Smooth muscle cell (in vitro differentiated cells): ENCODE measurements around the gene TBCE. TPM values are rescaled to one million over a fixed set of nuclear protein-coding genes. Genes with fewer than 3 reads are reported as not detected.

ENCODE experiments used
- DNase-seq: peaks from one replicate; lab custom pipeline; 2025; ENCODE audit not compliant: unreplicated experiment; lab: John Stamatoyannopoulos, UW
- H2AFZ ChIP-seq: fragments of 200-600 bp; sonication (generic); 2 replicates; pipeline ENCODE4 v1.6.0; 2016; ENCODE audit warnings: antibody characterized with exemption, low read depth, mild to moderate bottlenecking
- H3F3A ChIP-seq: fragments of 200-600 bp; sonication (generic); 2 replicates; pipeline ENCODE4 v1.6.0; 2017; ENCODE audit warnings: antibody characterized with exemption, low read depth
- H3K27ac ChIP-seq: fragments of 200-600 bp; sonication (generic); 2 replicates; pipeline ENCODE4 v1.5.1; 2016; ENCODE audit warnings: low read depth, mild to moderate bottlenecking
- H3K27me3 ChIP-seq: fragments of 200-600 bp; sonication (generic); 2 replicates; pipeline ENCODE4 v1.6.1; 2016; ENCODE audit warnings: low read depth, mild to moderate bottlenecking
- H3K36me3 ChIP-seq: fragments of 200-600 bp; sonication (generic); 2 replicates; pipeline ENCODE4 v1.5.1; 2016; ENCODE audit warnings: low read depth
- H3K4me1 ChIP-seq: fragments of 200-600 bp; sonication (generic); 2 replicates; pipeline ENCODE4 v1.5.1; 2016; ENCODE audit warnings: low read depth
- H3K4me2 ChIP-seq: fragments of 200-600 bp; sonication (generic); 2 replicates; pipeline ENCODE4 v1.6.0; 2016; ENCODE audit warnings: mild to moderate bottlenecking
- H3K4me3 ChIP-seq: fragments of 200-600 bp; sonication (generic); 2 replicates; pipeline ENCODE4 v1.5.1; 2016; ENCODE audit warnings: mild to moderate bottlenecking
- H3K79me2 ChIP-seq: fragments of 200-600 bp; sonication (generic); 2 replicates; pipeline ENCODE4 v1.6.0; 2016; ENCODE audit warnings: low read depth, mild to moderate bottlenecking
- H3K9ac ChIP-seq: fragments of 200-600 bp; sonication (generic); 2 replicates; pipeline ENCODE4 v1.6.0; 2016; ENCODE audit warnings: low read depth
- H3K9me3 ChIP-seq: fragments of 200-600 bp; sonication (generic); replicated peaks from 2 replicates; pipeline ENCODE4 v1.5.1; 2016; ENCODE audit warnings: low read depth
- H4K20me1 ChIP-seq: fragments of 200-600 bp; sonication (generic); 2 replicates; pipeline ENCODE4 v1.6.0; 2016; ENCODE audit warnings: low read depth
- WGBS: methylation state at CpG from one replicate; pipeline ENCODE4 v1.1.7; 2016; ENCODE audit warnings: low lambda C conversion rate; 5-methylcytosine and 5-hydroxymethylcytosine counted together
- polyA plus RNA-seq: library from polyadenylated mRNA; unstranded; fragments of >200 nt; fragmentation: Nextera tagmentation; extraction: Ambion mirVana; gene quantifications from 2 replicates; pipeline ENCODE4 v1.2.1, GENCODE V29; 2016
- total RNA-seq: library from RNA; depleted of rRNA; stranded (reverse); fragments of >200 nt; gene quantifications from 2 replicates; pipeline ENCODE4 v1.2.3, GENCODE V29; 2014
- TF ChIP-seq, protein P1 (sequence below): fragments of 200-600 bp; sonication (generic); IDR thresholded peaks from 2 replicates; pipeline ENCODE4 v1.5.1; 2017; ENCODE audit warnings: borderline replicate concordance, mild to moderate bottlenecking, antibody characterized with exemption; ENCODE audit not compliant: insufficient read depth, poor library complexity, severe bottlenecking

TBCE gene
- total and polyA plus RNA-seq, 2 experiments from 2014 or later: 24.0 to 28.4 TPM

GRCh38 chr1:235402457-235403200 lies 35.4 kb downstream of the TBCE start:
- peaks cover 18% of the 10 kb centered on the region for H4K20me1 ChIP-seq
- H3K9me3 ChIP-seq: no peaks in the 10 kb centered on the region
- peaks cover 7% of the 10 kb centered on the region for H3F3A ChIP-seq
- no peak overlapping the region for H3K4me3 ChIP-seq
- H3K4me1 ChIP-seq: no peaks in the 10 kb centered on the region
- no peaks in the 10 kb centered on the region for H3K27me3 ChIP-seq
- H2AFZ ChIP-seq: no peak overlapping the region
- TF ChIP-seq, protein P1, sequence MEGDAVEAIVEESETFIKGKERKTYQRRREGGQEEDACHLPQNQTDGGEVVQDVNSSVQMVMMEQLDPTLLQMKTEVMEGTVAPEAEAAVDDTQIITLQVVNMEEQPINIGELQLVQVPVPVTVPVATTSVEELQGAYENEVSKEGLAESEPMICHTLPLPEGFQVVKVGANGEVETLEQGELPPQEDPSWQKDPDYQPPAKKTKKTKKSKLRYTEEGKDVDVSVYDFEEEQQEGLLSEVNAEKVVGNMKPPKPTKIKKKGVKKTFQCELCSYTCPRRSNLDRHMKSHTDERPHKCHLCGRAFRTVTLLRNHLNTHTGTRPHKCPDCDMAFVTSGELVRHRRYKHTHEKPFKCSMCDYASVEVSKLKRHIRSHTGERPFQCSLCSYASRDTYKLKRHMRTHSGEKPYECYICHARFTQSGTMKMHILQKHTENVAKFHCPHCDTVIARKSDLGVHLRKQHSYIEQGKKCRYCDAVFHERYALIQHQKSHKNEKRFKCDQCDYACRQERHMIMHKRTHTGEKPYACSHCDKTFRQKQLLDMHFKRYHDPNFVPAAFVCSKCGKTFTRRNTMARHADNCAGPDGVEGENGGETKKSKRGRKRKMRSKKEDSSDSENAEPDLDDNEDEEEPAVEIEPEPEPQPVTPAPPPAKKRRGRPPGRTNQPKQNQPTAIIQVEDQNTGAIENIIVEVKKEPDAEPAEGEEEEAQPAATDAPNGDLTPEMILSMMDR: no peak
- DNase-seq: no peak
- no peak overlapping the region for H3K4me2 ChIP-seq
- no peaks in the 10 kb centered on the region for H3K36me3 ChIP-seq
- 70% methylated on average over 7 of the region's 7 CpGs for WGBS
- H3K9ac ChIP-seq: peak overlapping the region; percentile 43
- H3K79me2 ChIP-seq: peaks cover 50% of the 10 kb centered on the region
- peak overlapping the region; percentile 75 for H3K27ac ChIP-seq

DNA sequence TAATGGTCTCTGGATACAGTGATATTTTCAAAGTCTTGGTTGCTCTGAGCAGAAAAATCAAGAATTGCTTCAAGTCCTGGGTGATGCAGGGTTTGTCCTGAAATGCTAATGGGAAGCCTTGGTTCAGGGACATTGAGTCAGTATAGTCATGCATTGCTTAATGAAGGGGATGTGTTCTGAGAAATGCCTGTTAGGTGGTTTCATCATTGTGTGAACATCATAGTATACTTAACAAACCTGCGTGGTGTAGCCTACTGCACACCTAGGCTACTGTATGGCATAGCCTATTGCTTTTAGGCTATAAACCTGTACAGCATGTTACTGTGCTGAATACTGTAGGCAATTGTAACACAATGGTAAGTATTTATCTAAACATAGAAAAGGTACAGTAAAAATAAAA lies 36.4 kb downstream of the TBCE start:
- peaks cover 48% of the 10 kb centered on the region for H3K79me2 ChIP-seq
- WGBS: 100% methylated on average over 1 of the region's 1 CpG
- H3K27ac ChIP-seq: peak overlapping the region; percentile 75
- peaks cover 11% of the 10 kb centered on the region for H4K20me1 ChIP-seq
- no peaks in the 10 kb centered on the region for H3K9me3 ChIP-seq
- no peak overlapping the region for H3K4me3 ChIP-seq
- H3K4me1 ChIP-seq: no peaks in the 10 kb centered on the region
- TF ChIP-seq, protein P1: no peak
- no peaks in the 10 kb centered on the region for H3K27me3 ChIP-seq
- no peaks in the 10 kb centered on the region for H3K36me3 ChIP-seq
- H3K4me2 ChIP-seq: no peak overlapping the region
- H3F3A ChIP-seq: peaks cover 4% of the 10 kb centered on the region
- DNase-seq: no peak
- no peak overlapping the region for H3K9ac ChIP-seq
- no peak overlapping the region for H2AFZ ChIP-seq

DNA sequence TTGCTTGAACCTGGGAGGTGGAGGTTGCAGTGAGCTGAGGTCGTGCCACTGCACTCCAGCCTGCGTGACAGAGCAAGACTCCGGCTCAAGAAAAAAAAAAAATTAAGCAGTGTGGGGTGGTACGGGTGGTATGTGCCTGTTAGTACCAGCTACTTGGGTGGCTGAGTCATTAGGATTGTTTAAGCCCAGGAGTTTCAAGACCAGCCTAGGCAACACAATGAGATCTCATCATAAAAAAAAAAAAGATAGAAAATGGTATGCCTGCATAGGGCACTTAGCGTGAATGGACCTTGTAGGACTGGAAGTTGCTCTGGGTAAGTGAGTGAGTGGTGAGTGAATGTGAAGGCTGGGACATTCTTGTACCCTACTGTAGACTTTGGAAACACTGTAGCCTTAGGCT lies 37.0 kb downstream of the TBCE start:
- no peak overlapping the region for H3K9ac ChIP-seq
- no peaks in the 10 kb centered on the region for H3K4me1 ChIP-seq
- no peak overlapping the region for H2AFZ ChIP-seq
- H4K20me1 ChIP-seq: peaks cover 7% of the 10 kb centered on the region
- TF ChIP-seq, protein P1: no peak
- H3K79me2 ChIP-seq: peaks cover 43% of the 10 kb centered on the region
- H3K4me2 ChIP-seq: no peak overlapping the region
- H3K4me3 ChIP-seq: no peak overlapping the region
- H3K9me3 ChIP-seq: no peaks in the 10 kb centered on the region
- no peaks in the 10 kb centered on the region for H3K36me3 ChIP-seq
- H3F3A ChIP-seq: peaks cover 4% of the 10 kb centered on the region
- H3K27ac ChIP-seq: peak overlapping the region; percentile 75
- WGBS: 76% methylated on average over 5 of the region's 5 CpGs
- H3K27me3 ChIP-seq: no peaks in the 10 kb centered on the region
- DNase-seq: no peak

- no peak overlapping the region for H3K9ac ChIP-seq
- WGBS: 77% methylated on average over 5 of the region's 5 CpGs
- TF ChIP-seq, protein P1: no peak
- no peak overlapping the region for H3K4me3 ChIP-seq
- no peaks in the 10 kb centered on the region for H3K4me1 ChIP-seq
- H3K4me2 ChIP-seq: no peak overlapping the region
- peaks cover 10% of the 10 kb centered on the region for H3F3A ChIP-seq
- H4K20me1 ChIP-seq: no peaks in the 10 kb centered on the region
- DNase-seq: no peak
- H3K27ac ChIP-seq: no peak overlapping the region
- H3K36me3 ChIP-seq: no peaks in the 10 kb centered on the region
- H2AFZ ChIP-seq: no peak overlapping the region
- H3K27me3 ChIP-seq: no peaks in the 10 kb centered on the region
- H3K9me3 ChIP-seq: no peaks in the 10 kb centered on the region
- H3K79me2 ChIP-seq: peaks cover 14% of the 10 kb centered on the region
Observed at GRCh38 chr1:235407419-235407818, 40.2 kb downstream of the TBCE start.
